Right atrium auricular region (tissue), 2 donors: Measurements from ENCODE around the gene OR6N1. TPM values are rescaled to one million over a fixed set of nuclear protein-coding genes. Genes with fewer than 3 reads are reported as not detected.

Experiments used
- DNase-seq: peaks from one replicate; pipeline ENCODE4 v3.0.0-alpha.2; 2019; ENCODE audit warnings: low spot score
- H3K27ac ChIP-seq, 2 donors: fragments of 200-600 bp; sonication (generic); 1 replicate in 1 of 2; 2 replicates in 1 of 2; pipeline ENCODE4 v1.5.1; 2016 to 2019
- H3K27me3 ChIP-seq, 2 donors: fragments of 200-600 bp; sonication (generic); one replicate each; pipeline versions ENCODE4 v1.5.1 to v1.6.0; 2017 to 2019
- H3K36me3 ChIP-seq: fragments of 200-600 bp; sonication (generic); one replicate; pipeline ENCODE4 v1.5.1; 2016
- H3K4me1 ChIP-seq, 2 donors: fragments of 200-600 bp; sonication (generic); one replicate each; pipeline versions ENCODE4 v1.5.1 to v1.6.0; 2017 to 2019
- H3K4me3 ChIP-seq, 2 donors: fragments of 200-600 bp; sonication (generic); 1 replicate in 1 of 2; 2 replicates in 1 of 2; pipeline ENCODE4 v1.5.1; 2017 to 2019; ENCODE audit warnings: mild to moderate bottlenecking in 1 of 2, moderate library complexity in 1 of 2
- H3K9me3 ChIP-seq, 2 donors: fragments of 200-600 bp; sonication (generic); one replicate each; pipeline ENCODE4 v1.5.1; 2019
- total RNA-seq, 2 donors: library from RNA; depleted of rRNA; stranded (reverse); fragments of >200 nt; gene quantifications; one replicate each; pipeline ENCODE4 v1.1.0, GENCODE V29; 2016
- TF ChIP-seq, protein P1 (sequence below), 2 donors: fragments of 200-600 bp; sonication (generic); IDR thresholded peaks; one replicate each; pipeline ENCODE4 v1.5.1; 2019; ENCODE audit warnings: antibody characterized with exemption in 2 of 2

The OR6N1 gene
- total RNA-seq, 2 donors from 2014 or later, result not detected

- TF ChIP-seq, protein P1, sequence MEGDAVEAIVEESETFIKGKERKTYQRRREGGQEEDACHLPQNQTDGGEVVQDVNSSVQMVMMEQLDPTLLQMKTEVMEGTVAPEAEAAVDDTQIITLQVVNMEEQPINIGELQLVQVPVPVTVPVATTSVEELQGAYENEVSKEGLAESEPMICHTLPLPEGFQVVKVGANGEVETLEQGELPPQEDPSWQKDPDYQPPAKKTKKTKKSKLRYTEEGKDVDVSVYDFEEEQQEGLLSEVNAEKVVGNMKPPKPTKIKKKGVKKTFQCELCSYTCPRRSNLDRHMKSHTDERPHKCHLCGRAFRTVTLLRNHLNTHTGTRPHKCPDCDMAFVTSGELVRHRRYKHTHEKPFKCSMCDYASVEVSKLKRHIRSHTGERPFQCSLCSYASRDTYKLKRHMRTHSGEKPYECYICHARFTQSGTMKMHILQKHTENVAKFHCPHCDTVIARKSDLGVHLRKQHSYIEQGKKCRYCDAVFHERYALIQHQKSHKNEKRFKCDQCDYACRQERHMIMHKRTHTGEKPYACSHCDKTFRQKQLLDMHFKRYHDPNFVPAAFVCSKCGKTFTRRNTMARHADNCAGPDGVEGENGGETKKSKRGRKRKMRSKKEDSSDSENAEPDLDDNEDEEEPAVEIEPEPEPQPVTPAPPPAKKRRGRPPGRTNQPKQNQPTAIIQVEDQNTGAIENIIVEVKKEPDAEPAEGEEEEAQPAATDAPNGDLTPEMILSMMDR (IDR thresholded peaks at IDR 0.05), result no peak
- H3K27me3 ChIP-seq, result no peaks in the 10 kb centered on the region
- no peaks in the 10 kb centered on the region for H3K9me3 ChIP-seq
- no peaks in the 10 kb centered on the region for H3K4me1 ChIP-seq
- no peak overlapping the region for H3K27ac ChIP-seq
- DNase-seq, result no peak
- H3K4me3 ChIP-seq, result no peak overlapping the region
- H3K36me3 ChIP-seq, result no peaks in the 10 kb centered on the region
Measured at GRCh38 chr1:158814970-158815369, 43.0 kb upstream of the OR6N1 start.

- H3K27me3 ChIP-seq, result no peaks in the 10 kb centered on the region
- no peak overlapping the region for H3K27ac ChIP-seq
- no peaks in the 10 kb centered on the region for H3K9me3 ChIP-seq
- no peak overlapping the region for H3K4me3 ChIP-seq
- TF ChIP-seq, protein P1 (IDR thresholded peaks at IDR 0.05), result no peak
- no peaks in the 10 kb centered on the region for H3K4me1 ChIP-seq
- DNase-seq, result no peak
- no peaks in the 10 kb centered on the region for H3K36me3 ChIP-seq
Measured at GRCh38 chr1:158813164-158813563, 41.2 kb upstream of the OR6N1 start.

DNA sequence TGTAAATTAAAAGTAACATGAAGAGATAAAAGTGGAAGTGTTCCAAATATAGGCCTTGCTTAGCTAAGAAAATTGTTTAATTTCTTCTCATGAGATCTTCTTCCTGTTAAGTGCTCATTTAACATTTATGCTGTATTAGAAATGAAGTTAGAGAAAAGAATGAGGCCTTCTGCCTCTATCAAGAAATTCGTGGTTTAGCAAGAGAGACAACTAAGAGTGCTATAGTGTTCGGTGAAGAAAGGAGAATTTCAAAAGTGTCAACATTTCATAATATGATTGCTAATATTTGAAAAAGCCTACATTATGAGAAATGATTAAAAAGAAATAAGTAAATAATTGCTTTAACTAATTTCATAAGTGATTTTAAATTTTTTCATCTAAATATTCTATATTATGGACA, 40.3 kb upstream of the OR6N1 start:
- Histone ChIP-seq H3K27ac (no peak overlapping the region), H3K4me1 (no peaks in the 10 kb centered on the region), H3K9me3 (no peaks in the 10 kb centered on the region), H3K36me3 (no peaks in the 10 kb centered on the region), H3K27me3 (no peaks in the 10 kb centered on the region), H3K4me3 (no peak overlapping the region)
- DNase-seq, result no peak
- TF ChIP-seq, protein P1 (IDR thresholded peaks at IDR 0.05), result no peak

GRCh38 chr1:158810311-158810710, 38.3 kb upstream of the OR6N1 start:
- DNase-seq, result no peak
- Histone ChIP-seq H3K4me3 (no peak overlapping the region), H3K36me3 (no peaks in the 10 kb centered on the region), H3K9me3 (no peaks in the 10 kb centered on the region), H3K27me3 (no peaks in the 10 kb centered on the region), H3K4me1 (no peaks in the 10 kb centered on the region), H3K27ac (no peak overlapping the region)
- TF ChIP-seq, protein P1 (IDR thresholded peaks at IDR 0.05), result no peak

- TF ChIP-seq, protein P1 (IDR thresholded peaks at IDR 0.05), result no peak
- no peak for DNase-seq
- Histone ChIP-seq H3K27me3 (no peaks in the 10 kb centered on the region), H3K27ac (no peak overlapping the region), H3K4me1 (no peaks in the 10 kb centered on the region), H3K9me3 (no peaks in the 10 kb centered on the region), H3K4me3 (no peak overlapping the region), H3K36me3 (no peaks in the 10 kb centered on the region)
Measured at GRCh38 chr1:158809862-158810261, 37.9 kb upstream of the OR6N1 start.

- H3K9me3 ChIP-seq, result no peaks in the 10 kb centered on the region
- H3K4me1 ChIP-seq, result no peaks in the 10 kb centered on the region
- no peaks in the 10 kb centered on the region for H3K36me3 ChIP-seq
- no peaks in the 10 kb centered on the region for H3K27me3 ChIP-seq
- no peak overlapping the region for H3K27ac ChIP-seq
- no peak for DNase-seq
- H3K4me3 ChIP-seq, result no peak overlapping the region
- TF ChIP-seq, protein P1 (IDR thresholded peaks at IDR 0.05), result no peak
Measured at GRCh38 chr1:158809256-158809655, 37.3 kb upstream of the OR6N1 start.
